ENCODE data around the gene EHD3. TPM values are rescaled to one million over a fixed set of nuclear protein-coding genes. Genes with fewer than 3 reads are reported as not detected.
A peak's percentile ranks its signal among the peaks of the same experiment; 100 is the strongest.

EHD3 gene
- polyA plus RNA-seq, 1 experiment, result 39.8 TPM

DNA sequence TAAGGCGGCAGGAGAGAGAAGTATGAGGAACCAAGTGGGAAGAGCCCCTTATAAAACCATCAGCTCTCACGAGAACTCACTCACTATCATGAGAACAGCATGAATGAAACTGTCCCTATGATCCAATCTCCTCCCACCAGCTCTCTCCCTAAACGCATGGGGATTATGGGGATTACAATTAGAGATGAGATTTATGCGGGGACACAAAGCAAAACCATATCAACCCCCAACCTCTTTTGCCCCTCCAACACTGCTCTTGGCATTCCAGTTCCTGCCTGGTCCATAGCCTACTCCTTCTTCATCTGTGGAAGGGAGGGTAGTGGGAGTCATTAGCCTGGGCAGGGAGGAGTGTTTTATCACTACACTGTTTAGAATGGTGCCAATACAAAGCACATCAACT lies 1.4 kb upstream of the EHD3 start:
- TF ChIP-seq, protein P1, sequence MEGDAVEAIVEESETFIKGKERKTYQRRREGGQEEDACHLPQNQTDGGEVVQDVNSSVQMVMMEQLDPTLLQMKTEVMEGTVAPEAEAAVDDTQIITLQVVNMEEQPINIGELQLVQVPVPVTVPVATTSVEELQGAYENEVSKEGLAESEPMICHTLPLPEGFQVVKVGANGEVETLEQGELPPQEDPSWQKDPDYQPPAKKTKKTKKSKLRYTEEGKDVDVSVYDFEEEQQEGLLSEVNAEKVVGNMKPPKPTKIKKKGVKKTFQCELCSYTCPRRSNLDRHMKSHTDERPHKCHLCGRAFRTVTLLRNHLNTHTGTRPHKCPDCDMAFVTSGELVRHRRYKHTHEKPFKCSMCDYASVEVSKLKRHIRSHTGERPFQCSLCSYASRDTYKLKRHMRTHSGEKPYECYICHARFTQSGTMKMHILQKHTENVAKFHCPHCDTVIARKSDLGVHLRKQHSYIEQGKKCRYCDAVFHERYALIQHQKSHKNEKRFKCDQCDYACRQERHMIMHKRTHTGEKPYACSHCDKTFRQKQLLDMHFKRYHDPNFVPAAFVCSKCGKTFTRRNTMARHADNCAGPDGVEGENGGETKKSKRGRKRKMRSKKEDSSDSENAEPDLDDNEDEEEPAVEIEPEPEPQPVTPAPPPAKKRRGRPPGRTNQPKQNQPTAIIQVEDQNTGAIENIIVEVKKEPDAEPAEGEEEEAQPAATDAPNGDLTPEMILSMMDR (IDR thresholded peaks at IDR 0.05; ENCODE audit: low read depth, low read length), result no peak
- CTCF ChIA-PET, result interaction anchor here (0.6 to 4.9 kb wide), 10 partner anchors 9 to 1126 kb away, joined by 3 to 71 read pairs (median 8); no protein-coding TSS in a partner anchor
- POLR2A ChIA-PET, result no interaction called here

DNA sequence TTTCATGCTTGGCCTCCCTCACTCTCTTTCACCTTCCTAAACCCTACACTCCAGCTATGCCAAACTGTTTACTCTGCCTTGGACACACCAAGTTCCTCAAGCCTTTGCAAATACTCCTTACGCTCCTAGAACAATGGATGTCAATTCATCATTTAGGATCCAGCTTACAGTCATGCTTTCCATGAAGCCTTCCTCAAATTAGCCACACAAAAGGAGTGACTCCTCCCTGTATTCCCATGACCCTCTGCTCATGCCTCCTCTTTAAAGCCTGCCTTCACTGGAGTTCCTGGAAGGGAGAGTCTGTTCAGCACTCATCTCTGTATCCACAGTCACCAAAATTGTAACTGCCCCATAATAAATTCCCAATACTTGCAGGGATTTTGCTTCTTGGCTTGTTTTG lies 721 bp upstream of the EHD3 start:
- DNase-seq (ENCODE audit: low read depth, low spot score), result no peak
- Histone ChIP-seq H3K27me3 (ENCODE audit: control insufficient read depth, insufficient read depth, low read length) (peaks cover 11% of the 10 kb centered on the region), H3K4me3 (ENCODE audit: low read depth, low read length) (no peak overlapping the region), H3K9me3 (ENCODE audit: control insufficient read depth, insufficient read depth, low read length) (no peaks in the 10 kb centered on the region; the same call in 1 of the 2 replicates), H3K27ac (ENCODE audit: low read depth, low read length) (no peak overlapping the region)
- CTCF ChIA-PET, result interaction anchor here (0.6 to 4.9 kb wide), 28 partner anchors 8 to 1127 kb away, joined by 3 to 71 read pairs (median 5); no protein-coding TSS in a partner anchor
- TF ChIP-seq, protein P1 (IDR thresholded peaks at IDR 0.05; ENCODE audit: low read depth, low read length), result no peak
- POLR2A ChIA-PET, result interaction anchor here (0.8 to 2.3 kb wide), 4 partner anchors 80 to 1068 kb away, joined by 3 to 9 read pairs (median 3); no protein-coding TSS in a partner anchor

More for the DNA sequence above, 1.4 kb upstream of the EHD3 start:
- Histone ChIP-seq H3K27me3 (ENCODE audit: control insufficient read depth, insufficient read depth, low read length) (peaks cover 11% of the 10 kb centered on the region), H3K9me3 (ENCODE audit: control insufficient read depth, insufficient read depth, low read length) (no peaks in the 10 kb centered on the region; the same call in 1 of the 2 replicates), H3K4me3 (ENCODE audit: low read depth, low read length) (no peak overlapping the region), H3K27ac (ENCODE audit: low read depth, low read length) (no peak overlapping the region)
- DNase-seq (ENCODE audit: low read depth, low spot score), result no peak

DNA sequence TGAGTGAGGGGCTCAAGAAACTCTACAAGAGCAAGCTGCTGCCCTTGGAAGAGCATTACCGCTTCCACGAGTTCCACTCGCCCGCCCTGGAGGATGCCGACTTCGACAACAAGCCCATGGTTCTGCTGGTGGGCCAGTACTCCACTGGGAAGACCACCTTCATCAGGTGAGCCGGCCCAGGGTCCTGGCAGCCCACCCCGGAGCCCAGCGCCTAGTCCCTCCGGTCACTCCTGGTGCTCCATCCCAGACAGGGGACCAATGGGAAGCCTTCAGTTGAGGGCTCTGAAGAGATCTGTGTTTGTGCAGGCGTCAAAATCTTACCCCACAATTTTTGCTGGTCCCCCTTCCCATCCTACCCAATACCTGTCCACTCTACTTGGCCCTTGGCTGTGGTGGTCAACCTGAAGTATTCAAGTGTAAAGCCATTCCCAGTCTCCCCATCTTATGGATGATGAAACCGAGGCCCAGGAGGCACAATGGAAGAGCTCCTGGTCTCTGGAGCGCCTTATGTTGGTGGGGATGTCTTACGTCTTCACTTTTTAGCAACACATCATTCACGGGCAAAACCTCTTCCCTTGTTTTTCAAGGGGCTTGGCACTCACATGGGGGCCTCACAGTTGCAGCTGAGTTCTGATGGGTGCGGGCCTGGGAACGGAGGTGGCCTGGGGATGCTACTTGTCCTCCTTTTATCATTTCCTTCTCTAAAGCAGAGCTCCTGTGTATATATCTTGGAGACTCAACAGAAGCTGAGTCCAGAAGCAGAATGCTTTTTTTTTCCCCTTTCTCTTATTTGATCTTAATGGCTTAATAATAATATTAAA lies 941 bp downstream of the EHD3 start:
- POLR2A ChIA-PET, result interaction anchor here (0.6 to 2.3 kb wide), 3 partner anchors 81 to 84 kb away, joined by 3 to 9 read pairs (median 4); no protein-coding TSS in a partner anchor
- H3K9me3 ChIP-seq (ENCODE audit: control insufficient read depth, insufficient read depth, low read length), result peaks cover 3% of the 10 kb centered on the region; the same call in 1 of the 2 replicates
- H3K27me3 ChIP-seq (ENCODE audit: control insufficient read depth, insufficient read depth, low read length), result peaks cover 8% of the 10 kb centered on the region
- TF ChIP-seq, protein P1 (IDR thresholded peaks at IDR 0.05; ENCODE audit: low read depth, low read length), result no peak
- no peak overlapping the region for H3K27ac ChIP-seq (ENCODE audit: low read depth, low read length)
- CTCF ChIA-PET, result interaction anchor here (0.7 to 4.9 kb wide), 3 partner anchors 40 to 905 kb away, joined by 3 to 71 read pairs (median 5); no protein-coding TSS in a partner anchor
- peak overlapping the region; percentile 83 for H3K4me3 ChIP-seq (ENCODE audit: low read depth, low read length)
- DNase-seq (ENCODE audit: low read depth, low spot score), result no peak

DNA sequence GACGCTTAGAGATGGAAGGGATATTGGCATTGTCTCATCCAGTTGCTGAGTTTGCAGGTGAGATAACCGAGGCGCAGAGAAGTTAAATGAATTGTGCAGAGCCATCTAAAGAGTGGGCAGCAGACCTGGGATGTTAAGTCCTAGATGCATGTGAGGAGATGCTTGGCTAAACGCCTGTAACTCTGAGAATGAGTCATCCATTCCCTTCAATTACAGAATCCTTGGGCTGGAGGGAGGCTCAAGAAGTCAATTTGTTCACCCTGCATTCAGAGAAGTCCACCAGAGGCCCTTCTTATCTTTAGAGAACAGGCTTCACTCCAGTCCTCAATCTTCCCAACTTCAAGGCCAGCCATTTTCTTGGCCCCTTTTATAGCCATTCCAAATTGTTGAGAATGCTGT lies 1.6 kb downstream of the EHD3 start:
- ChIA-PET POLR2A (interaction anchor here (0.6 to 2.3 kb wide), 3 partner anchors 81 to 84 kb away, joined by 3 to 9 read pairs (median 4); no protein-coding TSS in a partner anchor), CTCF (interaction anchor here (0.7 to 4.9 kb wide), 2 partner anchors 97 to 905 kb away, joined by 3 to 71 read pairs; no protein-coding TSS in a partner anchor)
- Histone ChIP-seq H3K9me3 (ENCODE audit: control insufficient read depth, insufficient read depth, low read length) (peaks cover 4% of the 10 kb centered on the region; the same call in 1 of the 2 replicates), H3K4me3 (ENCODE audit: low read depth, low read length) (peak overlapping the region; percentile 83), H3K27me3 (ENCODE audit: control insufficient read depth, insufficient read depth, low read length) (peaks cover 4% of the 10 kb centered on the region), H3K27ac (ENCODE audit: low read depth, low read length) (peak overlapping the region; percentile 11)
- DNase-seq (ENCODE audit: low read depth, low spot score), result peak; percentile 78
- TF ChIP-seq, protein P1 (IDR thresholded peaks at IDR 0.05; ENCODE audit: low read depth, low read length), result no peak
